GM06990 (cell line): ENCODE data around the gene ZNF318.

Source experiments
- DNase-seq: peaks from one replicate; pipeline ENCODE4 v3.0.0-alpha.2; 2011; ENCODE audit not compliant: insufficient read length; ENCODE audit errors: extremely low read depth
- H3K27me3 ChIP-seq: replicated peaks from 2 replicates; pipeline ENCODE4 v1.6.0; 2011; ENCODE audit warnings: low read length; ENCODE audit not compliant: control insufficient read depth, insufficient read depth
- H3K36me3 ChIP-seq: 2 replicates; pipeline ENCODE4 v1.5.1; 2011; ENCODE audit warnings: low read length; ENCODE audit not compliant: control insufficient read depth, insufficient read depth
- H3K4me3 ChIP-seq: replicated peaks from 2 replicates; pipeline ENCODE4 v1.5.1; 2011; ENCODE audit warnings: low read depth, mild to moderate bottlenecking, control low read depth, low read length
- CTCF ChIP-seq: IDR thresholded peaks from 2 replicates; pipeline ENCODE4 v1.5.1; 2011; ENCODE audit warnings: low read length, control low read depth, mild to moderate bottlenecking, inconsistent platforms; ENCODE audit not compliant: insufficient read depth, poor library complexity, severe bottlenecking

ZNF318 gene

GRCh38 chr6:43298565-43299337 lies 70.7 kb downstream of the ZNF318 start:
- no peak for DNase-seq
- H3K36me3 ChIP-seq: no peaks in the 10 kb centered on the region
- H3K27me3 ChIP-seq: no peaks in the 10 kb centered on the region
- TF ChIP-seq CTCF: no peak
- H3K4me3 ChIP-seq: no peak overlapping the region

- H3K4me3 ChIP-seq: no peak within 1 kb of the TSS
- H3K36me3 ChIP-seq: no peaks in the 10 kb centered on the region
- DNase-seq: no peak
- TF ChIP-seq CTCF: no peak
- H3K27me3 ChIP-seq: no peaks in the 10 kb centered on the region; the same call in 1 of the 2 replicates
Measured at GRCh38 chr6:43297644-43298564, 71.5 kb downstream of the ZNF318 start, which contains the start of gene SLC22A7. Gene SLC22A7 (plus strand): TSS chr6:43298260. CDS start chr6:43298359, 99 bp downstream.

- DNase-seq: no peak
- TF ChIP-seq CTCF: no peak
- H3K27me3 ChIP-seq: no peaks in the 10 kb centered on the region; the same call in 1 of the 2 replicates
- no peaks in the 10 kb centered on the region for H3K36me3 ChIP-seq
- no peak overlapping the region for H3K4me3 ChIP-seq
Measured at GRCh38 chr6:43296780-43297497, 72.5 kb downstream of the ZNF318 start.

- Histone ChIP-seq H3K36me3 (no peaks in the 10 kb centered on the region), H3K27me3 (no peaks in the 10 kb centered on the region; the same call in 1 of the 2 replicates)
- TF ChIP-seq CTCF: no peak
Measured at GRCh38 chr6:43295456-43295855, 74.0 kb downstream of the ZNF318 start.

GRCh38 chr6:43294536-43294935 lies 74.9 kb downstream of the ZNF318 start:
- no peaks in the 10 kb centered on the region; the same call in 1 of the 2 replicates for H3K27me3 ChIP-seq
- H3K36me3 ChIP-seq: no peaks in the 10 kb centered on the region
- TF ChIP-seq CTCF: no peak
- DNase-seq: no peak
- no peak overlapping the region for H3K4me3 ChIP-seq

More at GRCh38 chr6:43295456-43295855, 74.0 kb downstream of the ZNF318 start:
- no peak overlapping the region for H3K4me3 ChIP-seq
- DNase-seq: no peak
